ENCODE results near the gene RASSF8.

The RASSF8 gene

DNA sequence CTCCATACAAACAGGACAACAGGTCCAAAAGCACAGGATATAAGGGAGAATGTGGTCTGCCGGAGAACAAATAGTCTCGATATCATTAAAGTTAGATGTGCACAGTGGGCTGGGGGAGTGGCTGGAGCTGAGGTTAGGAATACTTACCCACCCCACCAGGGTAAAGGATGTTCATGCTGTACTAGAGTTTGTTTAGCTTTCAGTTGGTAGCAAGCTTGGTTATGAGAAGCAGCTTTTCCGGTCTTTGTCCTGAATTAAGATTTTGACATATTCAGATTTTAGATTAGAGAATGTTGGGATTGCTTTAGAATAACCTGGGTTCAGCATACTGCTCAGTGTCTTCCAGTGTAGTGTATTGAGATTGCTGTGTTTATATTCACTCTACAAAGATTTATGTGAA, 16.7 kb downstream of the RASSF8 start:
- no peak overlapping the region for H3K4me3 ChIP-seq (ENCODE audit: low read length)
- no peak for TF ChIP-seq CTCF (conservative IDR thresholded peaks at IDR 0.05; ENCODE audit: low read length)
- DNase-seq (ENCODE audit: low read depth), result no peak

GRCh38 chr12:25975682-25976081, 17.2 kb downstream of the RASSF8 start:
- no peak for TF ChIP-seq CTCF (conservative IDR thresholded peaks at IDR 0.05; ENCODE audit: low read length)
- DNase-seq (ENCODE audit: low read depth), result no peak
- H3K4me3 ChIP-seq (ENCODE audit: low read length), result no peak overlapping the region; the same call in 1 of the 2 replicates

- peak; percentile 49 for DNase-seq (ENCODE audit: low read depth)
- no peak for TF ChIP-seq CTCF (conservative IDR thresholded peaks at IDR 0.05; ENCODE audit: low read length)
- peak overlapping the region; percentile 51 for H3K4me3 ChIP-seq (ENCODE audit: low read length)
Measured at GRCh38 chr12:25976289-25976688, 17.8 kb downstream of the RASSF8 start.

DNA sequence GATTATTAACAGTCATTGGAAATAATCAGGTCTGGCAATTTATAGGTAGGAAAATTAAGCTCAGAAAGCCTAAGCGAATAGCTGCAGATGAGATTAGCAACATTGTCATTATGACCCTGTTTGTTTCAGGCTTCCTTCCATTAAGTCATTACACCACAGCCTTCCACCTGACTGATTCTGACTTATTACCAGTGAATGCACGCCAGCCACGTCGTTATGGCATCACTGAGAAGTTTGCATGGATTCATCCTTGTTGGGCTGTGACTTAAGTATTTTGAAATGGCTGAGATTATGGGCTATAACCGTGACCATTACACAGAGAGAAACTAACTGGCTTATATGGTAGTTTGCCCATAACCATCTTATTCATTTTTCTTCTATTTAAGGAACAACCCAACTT, 18.6 kb downstream of the RASSF8 start:
- H3K4me3 ChIP-seq (ENCODE audit: low read length), result peak overlapping the region; percentile 51
- no peak for TF ChIP-seq CTCF (conservative IDR thresholded peaks at IDR 0.05; ENCODE audit: low read length)
- DNase-seq (ENCODE audit: low read depth), result peak; percentile 87

GRCh38 chr12:25979059-25979458, 20.6 kb downstream of the RASSF8 start:
- TF ChIP-seq CTCF (conservative IDR thresholded peaks at IDR 0.05; ENCODE audit: low read length), result no peak
- DNase-seq (ENCODE audit: low read depth), result no peak
- H3K4me3 ChIP-seq (ENCODE audit: low read length), result no peak overlapping the region

GRCh38 chr12:25979563-25979962, 21.1 kb downstream of the RASSF8 start:
- TF ChIP-seq CTCF (conservative IDR thresholded peaks at IDR 0.05; ENCODE audit: low read length), result no peak
- DNase-seq (ENCODE audit: low read depth), result peak; percentile 46
- H3K4me3 ChIP-seq (ENCODE audit: low read length), result no peak overlapping the region

DNA sequence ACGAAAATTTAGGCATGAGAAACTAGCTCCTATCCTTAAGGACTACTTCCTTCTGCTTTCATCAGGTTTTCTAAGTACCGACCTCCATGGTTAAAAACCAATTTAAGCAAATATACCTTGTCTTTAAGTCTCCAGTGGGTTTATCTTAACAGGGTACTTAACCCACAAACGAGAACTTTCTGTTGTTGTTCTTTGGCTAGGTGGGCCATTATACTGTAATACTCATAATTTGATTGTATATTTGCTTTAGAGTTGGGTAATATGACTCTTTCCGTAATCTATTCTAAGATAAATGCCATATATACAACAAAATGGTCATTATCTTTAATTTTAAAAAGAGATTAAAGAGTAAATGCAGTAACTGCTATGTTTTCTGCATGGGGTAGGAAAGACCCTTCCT, 21.6 kb downstream of the RASSF8 start:
- TF ChIP-seq CTCF (conservative IDR thresholded peaks at IDR 0.05; ENCODE audit: low read length), result no peak
- DNase-seq (ENCODE audit: low read depth), result no peak
- H3K4me3 ChIP-seq (ENCODE audit: low read length), result no peak overlapping the region
